Upper lobe of right lung (tissue), 1 donor: Measurements from ENCODE around the gene NFIX. TPM values are rescaled to one million over a fixed set of nuclear protein-coding genes. Genes with fewer than 3 reads are reported as not detected.

Experiments used
- ATAC-seq: fragments of 200-7000 bp; cut with Tn5 transposase; one replicate; pipeline ENCODE4 v1.9.1; 2020; ENCODE audit warnings: mild to moderate bottlenecking, moderate library complexity
- DNase-seq: peaks from one replicate; pipeline ENCODE4 v3.0.0-alpha.2; 2020
- H3K27ac ChIP-seq: fragments of 200-600 bp; one replicate; pipeline ENCODE4 v1.8.0; 2022
- H3K27me3 ChIP-seq: fragments of 200-600 bp; one replicate; pipeline ENCODE4 v1.8.0; 2022; ENCODE audit warnings: mild to moderate bottlenecking
- H3K36me3 ChIP-seq: fragments of 200-600 bp; one replicate; pipeline ENCODE4 v1.8.0; 2022
- H3K4me1 ChIP-seq: fragments of 200-600 bp; one replicate; pipeline ENCODE4 v1.8.0; 2022
- H3K4me3 ChIP-seq: fragments of 200-600 bp; one replicate; pipeline ENCODE4 v1.8.0; 2022; ENCODE audit warnings: mild to moderate bottlenecking
- H3K9me3 ChIP-seq: fragments of 200-600 bp; one replicate; pipeline ENCODE4 v1.8.0; 2022
- CTCF ChIP-seq: fragments of 200-600 bp; IDR thresholded peaks from one replicate; pipeline ENCODE4 v1.8.0; 2022; ENCODE audit warnings: antibody characterized with exemption
- intact Hi-C: fragments of 100-400 bp; cut with DNase I; formaldehyde crosslinking; loops from one replicate; pipeline ENCODE4 v1.11.0; 2022
- total RNA-seq: library from RNA; stranded (reverse); fragmentation: NEBNext Ultra II Directional; extraction: Animal tissue kit (Norgen Biotek cat#: 25700); gene quantifications from one replicate; pipeline ENCODE4 v1.2.1, GENCODE V29; 2021
- donor health status: DM: no; HTN: yes; CAD: no; lungs with severe emphysema.

NFIX gene
- total RNA-seq, 1 donor from 2014 or later: 168 TPM

- no peaks in the 10 kb centered on the region for H3K9me3 ChIP-seq
- peak overlapping the region; percentile 88 for H3K27ac ChIP-seq
- peaks cover 96% of the 10 kb centered on the region for H3K4me1 ChIP-seq
- peak; percentile 44 for ATAC-seq
- peak; percentile 83 for DNase-seq
- no peaks in the 10 kb centered on the region for H3K36me3 ChIP-seq
- intact Hi-C loops: no loop called here
- peak overlapping the region; percentile 23 for H3K4me3 ChIP-seq
- no peak for TF ChIP-seq CTCF
- no peaks in the 10 kb centered on the region for H3K27me3 ChIP-seq
Observed at GRCh38 chr19:13055213-13056051, 60.2 kb downstream of the NFIX start.

DNA sequence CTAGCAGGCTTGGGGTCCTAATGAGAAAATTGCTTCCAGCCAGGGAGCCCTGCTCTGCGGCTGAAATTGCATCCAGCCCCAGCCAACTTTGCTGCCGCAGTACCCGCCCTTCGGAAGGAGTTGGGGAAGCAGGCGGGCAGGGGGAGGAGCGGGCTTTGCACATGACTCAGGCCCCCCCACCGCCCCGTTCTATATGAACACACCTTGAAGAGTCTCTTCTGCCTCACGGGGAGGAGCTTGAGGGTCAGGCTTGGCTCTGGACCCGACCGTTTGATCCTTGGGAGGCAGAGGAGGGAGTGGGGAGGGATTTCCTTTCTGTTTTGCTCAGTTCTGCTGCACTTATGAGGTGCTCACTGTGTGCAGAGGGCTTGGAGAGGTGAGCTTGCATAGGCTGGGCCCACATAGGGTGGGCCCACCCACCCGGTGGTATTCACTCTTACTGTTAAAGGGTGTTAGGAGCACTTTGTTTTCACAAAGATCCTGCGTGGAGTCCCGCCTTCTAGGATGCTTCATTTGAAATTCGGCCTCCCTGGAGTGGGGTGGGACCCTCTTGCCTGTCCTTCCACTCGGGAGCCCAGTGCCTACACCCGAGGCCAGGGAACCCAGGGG is 60.9 kb downstream of the NFIX start:
- intact Hi-C loops: no loop called here
- TF ChIP-seq CTCF: no peak
- no peaks in the 10 kb centered on the region for H3K9me3 ChIP-seq
- DNase-seq: peak; percentile 93
- no peaks in the 10 kb centered on the region for H3K36me3 ChIP-seq
- H3K27me3 ChIP-seq: no peaks in the 10 kb centered on the region
- peak overlapping the region; percentile 88 for H3K27ac ChIP-seq
- peak; percentile 69 for ATAC-seq
- H3K4me1 ChIP-seq: peaks cover 96% of the 10 kb centered on the region
- peak overlapping the region; percentile 23 for H3K4me3 ChIP-seq

- H3K4me3 ChIP-seq: no peak overlapping the region
- peaks cover 94% of the 10 kb centered on the region for H3K4me1 ChIP-seq
- no peaks in the 10 kb centered on the region for H3K27me3 ChIP-seq
- no peak for TF ChIP-seq CTCF
- ATAC-seq (no peak), DNase-seq (no peak)
- H3K27ac ChIP-seq: peak overlapping the region; percentile 88
- no peaks in the 10 kb centered on the region for H3K9me3 ChIP-seq
- H3K36me3 ChIP-seq: no peaks in the 10 kb centered on the region
- intact Hi-C loops: no loop called here
Observed at GRCh38 chr19:13057147-13057572, 61.9 kb downstream of the NFIX start.

- H3K4me3 ChIP-seq: no peak overlapping the region
Observed at GRCh38 chr19:13057744-13058143, 62.5 kb downstream of the NFIX start.

More at GRCh38 chr19:13057744-13058143, 62.5 kb downstream of the NFIX start:
- ATAC-seq (no peak), DNase-seq (no peak)
- H3K4me1 ChIP-seq: peaks cover 93% of the 10 kb centered on the region
- no peak for TF ChIP-seq CTCF
- no peaks in the 10 kb centered on the region for H3K36me3 ChIP-seq
- intact Hi-C loops: no loop called here
- H3K9me3 ChIP-seq: no peaks in the 10 kb centered on the region
- peak overlapping the region; percentile 88 for H3K27ac ChIP-seq
- no peaks in the 10 kb centered on the region for H3K27me3 ChIP-seq
